ELF-1 (cell line): ENCODE results near the gene NBPF26.
"Not testable (repeated sequence)": the region's sequence is repeated elsewhere in the genome, so short reads cannot be mapped to it uniquely, and the experiment has no call there.

Source experiments
- DNase-seq: peaks from one replicate; pipeline ENCODE4 v3.0.0-alpha.2; 2016; ENCODE audit warnings: low read depth, low spot score

NBPF26 gene

GRCh38 chr1:120858144-120858543 is 134.4 kb downstream of the NBPF26 start:
- DNase-seq: not testable (repeated sequence)

- DNase-seq: not testable (repeated sequence)
Observed at GRCh38 chr1:120859615-120860234, 136.0 kb downstream of the NBPF26 start.

GRCh38 chr1:120878206-120878605 is 154.5 kb downstream of the NBPF26 start:
- DNase-seq: not testable (repeated sequence)

DNA sequence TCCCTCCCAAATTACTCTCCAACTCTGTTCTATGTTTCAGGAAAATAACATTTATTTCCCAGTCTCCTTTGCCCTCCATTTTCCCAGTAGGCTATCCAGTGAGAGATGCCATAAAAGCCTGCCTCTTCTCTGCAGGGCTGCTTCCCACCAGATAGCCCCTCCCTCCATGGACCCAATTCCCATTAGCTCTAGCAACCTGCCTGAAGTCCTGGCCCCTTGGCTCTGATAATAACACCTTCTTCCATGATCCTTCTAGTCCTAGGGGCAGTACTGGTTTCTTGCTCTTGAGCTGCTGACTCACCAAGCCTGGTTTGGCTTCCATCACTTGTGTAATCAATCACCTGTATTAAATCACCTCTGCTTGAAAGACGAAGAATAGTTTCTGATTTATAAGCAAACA is 156.3 kb downstream of the NBPF26 start:
- peak; percentile 4 for DNase-seq

- not testable (repeated sequence) for DNase-seq
Observed at GRCh38 chr1:120881934-120882333, 158.2 kb downstream of the NBPF26 start.
